Keratinocyte (primary cell): ENCODE measurements around the gene AGTRAP. TPM values are rescaled to one million over a fixed set of nuclear protein-coding genes. Genes with fewer than 3 reads are reported as not detected.

ENCODE experiments used
- DNase-seq: peaks from one replicate; pipeline ENCODE4 v3.0.0-alpha.2; 2011; ENCODE audit warnings: low read depth, missing footprints, low spot score
- FAIRE-seq: peaks from 2 replicates; lab custom pipeline; 2011; peaks lifted over from hg19 to GRCh38; lab: Jason Lieb, UNC
- H2AFZ ChIP-seq: 2 replicates; pipeline ENCODE4 v1.6.0; 2012; ENCODE audit warnings: low read length, control low read depth, inconsistent platforms; ENCODE audit not compliant: control insufficient read depth
- H3K27ac ChIP-seq: 2 replicates; pipeline ENCODE4 v1.5.1; 2011; ENCODE audit warnings: low read length; ENCODE audit not compliant: control insufficient read depth, insufficient read depth
- H3K27me3 ChIP-seq: 3 replicates; pipeline ENCODE4 v1.6.0; 2011; ENCODE audit warnings: low read length; ENCODE audit not compliant: control insufficient read depth, insufficient read depth; ENCODE audit errors: extremely low read depth
- H3K36me3 ChIP-seq, 2 experiments: 2 replicates in 1 of 2; 3 replicates in 1 of 2; pipeline ENCODE4 v1.5.1; 2011; ENCODE audit warnings: low read length in 2 of 2, mild to moderate bottlenecking in 1 of 2; ENCODE audit not compliant: control insufficient read depth in 2 of 2, insufficient read depth in 2 of 2; ENCODE audit errors: extremely low read depth in 1 of 2
- H3K4me1 ChIP-seq: 3 replicates; pipeline ENCODE4 v1.5.1; 2011; ENCODE audit warnings: low read length; ENCODE audit not compliant: control insufficient read depth, insufficient read depth; ENCODE audit errors: extremely low read depth
- H3K4me2 ChIP-seq: 3 replicates; pipeline ENCODE4 v1.6.0; 2011; ENCODE audit warnings: low read depth, low read length; ENCODE audit not compliant: control insufficient read depth, insufficient read depth; ENCODE audit errors: extremely low read depth
- H3K4me3 ChIP-seq, 3 experiments: fragments of 200-600 bp in 1 of 3; sonication (generic) in 1 of 3; 2 replicates in 2 of 3; 3 replicates in 1 of 3; pipeline ENCODE4 v1.5.1; 2011 to 2016; ENCODE audit warnings: low read length in 3 of 3, mild to moderate bottlenecking in 3 of 3, control low read depth in 2 of 3, inconsistent platforms in 1 of 3, low read depth in 1 of 3, mixed read lengths in 1 of 3, mixed run types in 1 of 3, moderate library complexity in 1 of 3; ENCODE audit not compliant: control insufficient read depth in 2 of 3, insufficient read depth in 2 of 3; ENCODE audit errors: extremely low read depth in 1 of 3
- H3K79me2 ChIP-seq: 2 replicates; pipeline ENCODE4 v1.6.0; 2012; ENCODE audit warnings: low read length; ENCODE audit not compliant: control insufficient read depth, insufficient read depth
- H3K9ac ChIP-seq: 3 replicates; pipeline ENCODE4 v1.6.0; 2011; ENCODE audit warnings: low read length; ENCODE audit not compliant: control insufficient read depth, insufficient read depth; ENCODE audit errors: extremely low read depth
- H3K9me1 ChIP-seq: 3 replicates; pipeline ENCODE4 v1.6.0; 2011; ENCODE audit warnings: low read length; ENCODE audit not compliant: control insufficient read depth, insufficient read depth; ENCODE audit errors: extremely low read depth
- H3K9me3 ChIP-seq: 2 replicates; pipeline ENCODE4 v1.5.1; 2012; ENCODE audit warnings: low read depth, low read length; ENCODE audit not compliant: control insufficient read depth
- H4K20me1 ChIP-seq: 3 replicates; pipeline ENCODE4 v1.6.0; 2011; ENCODE audit warnings: low read length; ENCODE audit not compliant: control insufficient read depth, insufficient read depth; ENCODE audit errors: extremely low read depth
- EZH2 ChIP-seq: IDR thresholded peaks from one replicate; pipeline ENCODE4 v1.6.1; 2012; ENCODE audit warnings: inconsistent platforms, mild to moderate bottlenecking, low read length, moderate library complexity
- dilution Hi-C: fragments of 300-500 bp; cut with MboI; formaldehyde crosslinking; loops from one replicate; pipeline ENCODE4 v1.7.0; 2020; ENCODE audit warnings: low sequenced_read_pairs; ENCODE audit not compliant: extremely low pct_ligation_motif_present
- polyA plus RNA-seq, 5 experiments: library from polyadenylated mRNA; depleted of rRNA in 3 of 5; stranded (reverse) in 3 of 5; stranded (forward) in 1 of 5; unstranded in 1 of 5; fragments of >200 nt; gene quantifications; 1 replicate in 1 of 5; 2 replicates in 3 of 5; 3 replicates in 1 of 5; pipeline versions ENCODE4 v1.2.1 to v1.2.3, GENCODE V29; 2011 to 2012; ENCODE audit warnings: missing spikeins in 2 of 5, low read depth in 1 of 5, low replicate concordance in 1 of 5
- TF ChIP-seq, protein P1 (sequence below), 3 experiments: IDR thresholded peaks in 1 of 3; conservative IDR thresholded peaks in 1 of 3; optimal IDR thresholded peaks in 1 of 3; 2 replicates in 2 of 3; 3 replicates in 1 of 3; pipeline versions ENCODE3 to v1.5.1; 2011; ENCODE audit warnings: low read length in 3 of 3, mild to moderate bottlenecking in 3 of 3, moderate library complexity in 2 of 3, control low read depth in 1 of 3, inconsistent platforms in 1 of 3; ENCODE audit not compliant: insufficient read depth in 2 of 3; ENCODE audit errors: extremely low read depth in 1 of 3

The AGTRAP gene
- polyA plus RNA-seq, 1 donor (not counting 4 experiments of a cell fraction or from before 2014, with no cell fraction given) = 36.7 TPM

DNA sequence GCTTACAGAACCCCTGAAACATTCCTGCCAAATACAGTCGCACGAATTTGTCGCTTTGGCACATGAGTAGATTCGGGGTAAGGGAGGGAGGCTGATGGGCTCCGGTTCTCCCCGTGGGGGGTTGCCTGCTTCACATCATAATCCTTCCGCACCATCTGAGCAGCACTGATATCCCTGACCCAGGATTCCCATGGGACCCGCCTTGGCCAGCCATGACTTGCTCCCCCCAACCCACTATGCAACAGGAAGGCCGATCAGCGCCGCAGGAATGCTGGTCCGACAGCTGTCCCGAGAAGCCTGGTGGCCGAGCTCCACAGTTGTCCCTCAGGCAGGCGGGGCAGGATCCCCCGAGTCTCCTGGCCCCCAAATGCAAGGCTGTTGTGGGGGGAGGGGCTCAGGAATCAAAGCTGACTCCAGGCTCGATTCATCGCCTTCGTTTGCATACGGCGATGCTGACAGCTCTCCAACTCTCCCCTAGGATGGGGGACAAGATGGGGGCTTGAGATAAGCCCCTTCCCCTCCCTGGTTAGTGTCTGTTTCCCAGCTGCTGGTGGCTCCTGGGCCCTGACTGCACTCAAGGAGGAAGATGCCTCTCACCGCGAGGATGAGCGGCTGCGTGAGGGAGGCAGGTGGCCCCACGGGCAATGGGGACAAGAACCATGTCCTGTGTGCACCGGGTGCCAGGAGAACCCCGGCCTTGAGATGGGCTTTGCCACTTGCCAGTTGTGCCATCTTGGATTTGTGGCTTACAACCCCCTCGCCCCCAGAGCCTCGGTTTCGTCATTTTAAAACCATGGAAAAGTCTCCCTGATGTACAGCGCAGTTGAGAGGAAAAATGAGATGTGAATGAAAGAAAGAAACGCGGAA, 35.1 kb upstream of the AGTRAP start:
- H3K4me1 ChIP-seq = peaks cover 3% of the 10 kb centered on the region
- dilution Hi-C loops = no loop called here
- no peak overlapping the region for H2AFZ ChIP-seq
- TF ChIP-seq, protein P1, sequence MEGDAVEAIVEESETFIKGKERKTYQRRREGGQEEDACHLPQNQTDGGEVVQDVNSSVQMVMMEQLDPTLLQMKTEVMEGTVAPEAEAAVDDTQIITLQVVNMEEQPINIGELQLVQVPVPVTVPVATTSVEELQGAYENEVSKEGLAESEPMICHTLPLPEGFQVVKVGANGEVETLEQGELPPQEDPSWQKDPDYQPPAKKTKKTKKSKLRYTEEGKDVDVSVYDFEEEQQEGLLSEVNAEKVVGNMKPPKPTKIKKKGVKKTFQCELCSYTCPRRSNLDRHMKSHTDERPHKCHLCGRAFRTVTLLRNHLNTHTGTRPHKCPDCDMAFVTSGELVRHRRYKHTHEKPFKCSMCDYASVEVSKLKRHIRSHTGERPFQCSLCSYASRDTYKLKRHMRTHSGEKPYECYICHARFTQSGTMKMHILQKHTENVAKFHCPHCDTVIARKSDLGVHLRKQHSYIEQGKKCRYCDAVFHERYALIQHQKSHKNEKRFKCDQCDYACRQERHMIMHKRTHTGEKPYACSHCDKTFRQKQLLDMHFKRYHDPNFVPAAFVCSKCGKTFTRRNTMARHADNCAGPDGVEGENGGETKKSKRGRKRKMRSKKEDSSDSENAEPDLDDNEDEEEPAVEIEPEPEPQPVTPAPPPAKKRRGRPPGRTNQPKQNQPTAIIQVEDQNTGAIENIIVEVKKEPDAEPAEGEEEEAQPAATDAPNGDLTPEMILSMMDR (optimal IDR thresholded peaks at IDR 0.05 in 1 of 3, IDR thresholded peaks at IDR 0.05 in 1 of 3, conservative IDR thresholded peaks at IDR 0.05 in 1 of 3; ENCODE audit: extremely low read depth in 1 of 3, insufficient read depth in 2 of 3, low read length in 3 of 3) = no peak
- no peak for TF ChIP-seq EZH2
- H3K9me3 ChIP-seq = no peaks in the 10 kb centered on the region
- no peak overlapping the region for H3K4me2 ChIP-seq
- no peak overlapping the region for H3K27ac ChIP-seq
- no peak overlapping the region for H3K9ac ChIP-seq
- DNase-seq (no peak), FAIRE-seq (no peak)
- H3K9me1 ChIP-seq = no peaks in the 10 kb centered on the region
- H3K36me3 ChIP-seq = no peaks in the 10 kb centered on the region
- H3K27me3 ChIP-seq = peaks cover 58% of the 10 kb centered on the region
- no peak overlapping the region for H3K4me3 ChIP-seq
- no peaks in the 10 kb centered on the region for H4K20me1 ChIP-seq
- H3K79me2 ChIP-seq = no peaks in the 10 kb centered on the region

DNA sequence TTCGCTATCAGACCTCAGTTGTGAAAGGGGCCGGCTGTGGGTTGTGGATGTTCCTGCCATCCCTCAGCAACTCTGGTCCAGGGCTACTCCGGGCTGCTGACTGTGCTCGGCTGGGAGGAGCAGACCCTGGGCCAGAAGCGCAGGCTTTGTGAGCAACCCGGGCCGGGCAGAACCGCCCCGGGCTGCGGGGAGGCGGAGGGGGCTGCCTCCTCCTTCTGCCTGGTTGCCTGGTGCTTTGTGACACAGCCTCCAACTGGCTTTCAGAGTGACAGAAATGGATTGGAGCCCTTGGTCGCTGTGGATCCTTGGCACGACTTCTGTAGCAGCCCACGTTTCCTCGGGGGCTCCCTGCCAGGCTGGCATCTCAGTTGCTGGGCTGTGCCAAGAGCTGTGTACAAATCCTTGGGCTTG, 34.4 kb upstream of the AGTRAP start:
- no peak for FAIRE-seq
- Histone ChIP-seq H4K20me1 (no peaks in the 10 kb centered on the region), H3K4me2 (no peak overlapping the region), H3K9ac (no peak overlapping the region), H3K36me3 (no peaks in the 10 kb centered on the region), H3K4me1 (peaks cover 3% of the 10 kb centered on the region), H3K27me3 (peaks cover 58% of the 10 kb centered on the region), H3K9me1 (no peaks in the 10 kb centered on the region), H3K4me3 (no peak overlapping the region), H2AFZ (no peak overlapping the region), H3K27ac (no peak overlapping the region), H3K79me2 (no peaks in the 10 kb centered on the region), H3K9me3 (no peaks in the 10 kb centered on the region)
- DNase-seq = no peak
- TF ChIP-seq, protein P1 (optimal IDR thresholded peaks at IDR 0.05 in 1 of 3, IDR thresholded peaks at IDR 0.05 in 1 of 3, conservative IDR thresholded peaks at IDR 0.05 in 1 of 3; ENCODE audit: extremely low read depth in 1 of 3, insufficient read depth in 2 of 3, low read length in 3 of 3) = no peak
- no peak for TF ChIP-seq EZH2
- dilution Hi-C loops = no loop called here
